Measurements from ENCODE around the gene ATF4.
A peak's percentile ranks its signal among the peaks of the same experiment; 100 is the strongest.
"Not testable (repeated sequence)": the region's sequence is repeated elsewhere in the genome, so short reads cannot be mapped to it uniquely, and the experiment has no call there.

ATF4 gene

GRCh38 chr22:39502789-39503409 lies 17.5 kb upstream of the ATF4 start:
- Mint-ChIP-seq H3K27me3 (ENCODE audit: low read depth, poor library complexity) (peaks cover 8% of the 10 kb centered on the region), H3K4me1 (peaks cover 56% of the 10 kb centered on the region), H3K36me3 (ENCODE audit: low read depth) (peaks cover 32% of the 10 kb centered on the region), H3K27ac (peak overlapping the region; percentile 66), H3K9me3 (no peaks in the 10 kb centered on the region), H3K4me3 (peak overlapping the region; percentile 96)
- DNase-seq, result no peak
- TF ChIP-seq CTCF (IDR thresholded peaks at IDR 0.05), result no peak

- peak overlapping the region; percentile 96 for H3K4me3 Mint-ChIP-seq
- DNase-seq, result no peak
- peaks cover 8% of the 10 kb centered on the region for H3K27me3 Mint-ChIP-seq (ENCODE audit: low read depth, poor library complexity)
- H3K36me3 Mint-ChIP-seq (ENCODE audit: low read depth), result peaks cover 39% of the 10 kb centered on the region
- TF ChIP-seq CTCF (IDR thresholded peaks at IDR 0.05), result no peak
- H3K4me1 Mint-ChIP-seq, result peaks cover 50% of the 10 kb centered on the region
- no peak overlapping the region for H3K27ac Mint-ChIP-seq
- no peaks in the 10 kb centered on the region for H3K9me3 Mint-ChIP-seq
Observed at GRCh38 chr22:39503630-39504029, 16.7 kb upstream of the ATF4 start.

GRCh38 chr22:39504071-39504470 lies 16.3 kb upstream of the ATF4 start:
- TF ChIP-seq CTCF (IDR thresholded peaks at IDR 0.05), result no peak
- Mint-ChIP-seq H3K4me3 (no peak overlapping the region), H3K27me3 (ENCODE audit: low read depth, poor library complexity) (peaks cover 8% of the 10 kb centered on the region)

GRCh38 chr22:39507021-39507420 lies 13.3 kb upstream of the ATF4 start:
- not testable (repeated sequence) for DNase-seq; H3K9me3 Mint-ChIP-seq; H3K4me3 Mint-ChIP-seq; H3K27ac Mint-ChIP-seq; H3K27me3 Mint-ChIP-seq (ENCODE audit: low read depth, poor library complexity)
- Mint-ChIP-seq H3K36me3 (ENCODE audit: low read depth) (peaks cover 67% of the 10 kb centered on the region), H3K4me1 (peaks cover 16% of the 10 kb centered on the region)

More at GRCh38 chr22:39504071-39504470, 16.3 kb upstream of the ATF4 start:
- Mint-ChIP-seq H3K9me3 (no peaks in the 10 kb centered on the region), H3K27ac (no peak overlapping the region), H3K4me1 (peaks cover 45% of the 10 kb centered on the region), H3K36me3 (ENCODE audit: low read depth) (peaks cover 42% of the 10 kb centered on the region)
- DNase-seq, result no peak

- Mint-ChIP-seq H3K36me3 (ENCODE audit: low read depth) (peaks cover 75% of the 10 kb centered on the region), H3K4me1 (peaks cover 6% of the 10 kb centered on the region), H3K9me3 (no peaks in the 10 kb centered on the region), H3K4me3 (no peak overlapping the region), H3K27me3 (ENCODE audit: low read depth, poor library complexity) (peaks cover 3% of the 10 kb centered on the region), H3K27ac (peak overlapping the region; percentile 90)
- no peak for DNase-seq
- no peak for TF ChIP-seq CTCF (IDR thresholded peaks at IDR 0.05)
Observed at GRCh38 chr22:39508393-39508792, 12.0 kb upstream of the ATF4 start.

GRCh38 chr22:39510529-39511149 lies 9.7 kb upstream of the ATF4 start:
- no peaks in the 10 kb centered on the region for H3K9me3 Mint-ChIP-seq

More at GRCh38 chr22:39510529-39511149, 9.7 kb upstream of the ATF4 start:
- DNase-seq, result no peak
- TF ChIP-seq CTCF (IDR thresholded peaks at IDR 0.05), result no peak
- Mint-ChIP-seq H3K4me3 (no peak overlapping the region), H3K27me3 (ENCODE audit: low read depth, poor library complexity) (no peaks in the 10 kb centered on the region), H3K27ac (peak overlapping the region; percentile 85), H3K4me1 (peaks cover 7% of the 10 kb centered on the region), H3K36me3 (ENCODE audit: low read depth) (peaks cover 82% of the 10 kb centered on the region)

All from nephron progenitor cell (in vitro differentiated cells).